Neural progenitor cell (in vitro differentiated cells): ENCODE data around the gene PRX.

Source experiments
- CTCF ChIP-seq: fragments of 200-600 bp; sonication (generic); IDR thresholded peaks from 2 replicates; pipeline ENCODE4 v1.5.1; 2017; ENCODE audit warnings: antibody characterized with exemption, mild to moderate bottlenecking
- EZH2phosphoT487 ChIP-seq: fragments of 200-600 bp; sonication (generic); IDR thresholded peaks from 2 replicates; pipeline ENCODE4 v1.6.1; 2017; ENCODE audit warnings: antibody characterized with exemption

- TF ChIP-seq CTCF (no peak), EZH2phosphoT487 (no peak)
Observed at GRCh38 chr19:40458597-40458974, 45.4 kb upstream of the PRX start.
